Measurements from ENCODE around the gene XPR1.

DNA sequence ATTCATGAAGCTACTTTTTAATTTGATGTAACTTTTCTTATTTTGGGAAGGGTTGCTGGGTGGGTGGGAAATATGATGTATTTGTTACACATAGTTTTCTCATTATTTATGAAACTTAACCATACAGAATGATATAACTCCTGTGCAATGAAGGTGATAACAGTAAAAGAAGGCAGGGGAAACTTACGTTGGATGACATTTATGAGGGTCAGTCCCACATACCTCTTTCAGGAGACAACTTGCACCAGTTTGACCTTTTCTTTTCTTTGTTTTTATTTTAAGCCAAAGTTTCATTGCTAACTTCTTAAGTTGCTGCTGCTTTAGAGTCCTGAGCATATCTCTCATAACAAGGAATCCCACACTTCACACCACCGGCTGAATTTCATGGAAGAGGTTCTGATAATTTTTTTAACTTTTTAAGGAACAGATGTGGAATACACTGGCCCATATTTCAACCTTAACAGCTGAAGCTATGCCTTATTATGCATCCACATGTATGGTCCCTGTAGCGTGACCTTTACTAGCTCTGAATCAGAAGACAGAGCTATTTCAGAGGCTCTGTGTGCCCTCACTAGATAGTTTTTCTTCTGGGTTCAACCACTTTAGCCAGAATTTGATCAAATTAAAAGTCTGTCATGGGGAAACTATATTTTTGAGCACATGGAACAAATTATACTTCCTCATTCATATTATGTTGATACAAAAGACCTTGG is 252.9 kb downstream of the XPR1 start:
- TF ChIP-seq, protein P1, sequence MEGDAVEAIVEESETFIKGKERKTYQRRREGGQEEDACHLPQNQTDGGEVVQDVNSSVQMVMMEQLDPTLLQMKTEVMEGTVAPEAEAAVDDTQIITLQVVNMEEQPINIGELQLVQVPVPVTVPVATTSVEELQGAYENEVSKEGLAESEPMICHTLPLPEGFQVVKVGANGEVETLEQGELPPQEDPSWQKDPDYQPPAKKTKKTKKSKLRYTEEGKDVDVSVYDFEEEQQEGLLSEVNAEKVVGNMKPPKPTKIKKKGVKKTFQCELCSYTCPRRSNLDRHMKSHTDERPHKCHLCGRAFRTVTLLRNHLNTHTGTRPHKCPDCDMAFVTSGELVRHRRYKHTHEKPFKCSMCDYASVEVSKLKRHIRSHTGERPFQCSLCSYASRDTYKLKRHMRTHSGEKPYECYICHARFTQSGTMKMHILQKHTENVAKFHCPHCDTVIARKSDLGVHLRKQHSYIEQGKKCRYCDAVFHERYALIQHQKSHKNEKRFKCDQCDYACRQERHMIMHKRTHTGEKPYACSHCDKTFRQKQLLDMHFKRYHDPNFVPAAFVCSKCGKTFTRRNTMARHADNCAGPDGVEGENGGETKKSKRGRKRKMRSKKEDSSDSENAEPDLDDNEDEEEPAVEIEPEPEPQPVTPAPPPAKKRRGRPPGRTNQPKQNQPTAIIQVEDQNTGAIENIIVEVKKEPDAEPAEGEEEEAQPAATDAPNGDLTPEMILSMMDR (IDR thresholded peaks at IDR 0.05) = no peak
- TF ChIP-seq POLR2A (IDR thresholded peaks at IDR 0.05) = no peak
